Transverse colon (tissue), 3 donors: Measurements from ENCODE around the gene CD320.

Experiments
- POLR2A ChIP-seq: fragments of 450-650 bp; IDR thresholded peaks from one replicate; pipeline ENCODE4 v1.6.1; 2016; ENCODE audit warnings: antibody characterized with exemption, mild to moderate bottlenecking, moderate library complexity
- TF ChIP-seq, protein P1 (sequence below), 5 experiments: fragments of 200-600 bp in 3 of 5; fragments of 450-650 bp in 2 of 5; sonication (generic) in 3 of 5; IDR thresholded peaks; 1 replicate in 2 of 5; 2 replicates in 3 of 5; pipeline ENCODE4 v1.5.1; 2016 to 2017; ENCODE audit warnings: antibody characterized with exemption in 5 of 5, inconsistent platforms in 3 of 5, mild to moderate bottlenecking in 2 of 5, moderate library complexity in 1 of 5

DNA sequence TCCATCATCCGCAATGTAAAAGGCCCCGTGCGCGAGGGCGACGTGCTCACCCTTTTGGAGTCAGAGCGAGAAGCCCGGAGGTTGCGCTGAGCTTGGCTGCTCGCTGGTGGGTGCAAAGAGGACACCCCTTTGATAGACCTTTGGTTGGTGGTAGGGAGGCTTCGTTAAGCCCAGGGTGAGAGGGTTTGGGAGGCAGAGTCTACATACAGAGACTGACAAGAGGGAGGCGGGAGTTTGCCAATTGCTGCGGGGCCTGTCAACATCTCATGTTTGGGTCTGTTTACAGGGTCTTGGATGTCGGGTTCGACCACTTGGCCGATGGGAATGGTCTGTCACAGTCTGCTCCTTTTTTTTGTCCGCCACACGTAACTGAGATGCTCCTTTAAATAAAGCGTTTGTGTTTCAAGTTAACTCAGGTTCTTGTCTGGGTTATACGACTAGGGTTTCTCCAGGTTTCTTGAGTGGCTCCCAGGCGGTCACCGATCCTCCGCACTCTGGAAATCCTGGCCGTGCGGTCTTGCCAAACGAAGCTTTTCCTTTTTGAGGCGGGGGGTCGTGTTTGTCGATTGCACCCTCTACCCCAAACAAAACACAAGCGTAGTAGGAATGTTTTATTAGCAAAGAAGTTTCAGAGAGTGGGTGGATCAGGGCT lies 14.0 kb upstream of the CD320 start:
- TF ChIP-seq, protein P1, sequence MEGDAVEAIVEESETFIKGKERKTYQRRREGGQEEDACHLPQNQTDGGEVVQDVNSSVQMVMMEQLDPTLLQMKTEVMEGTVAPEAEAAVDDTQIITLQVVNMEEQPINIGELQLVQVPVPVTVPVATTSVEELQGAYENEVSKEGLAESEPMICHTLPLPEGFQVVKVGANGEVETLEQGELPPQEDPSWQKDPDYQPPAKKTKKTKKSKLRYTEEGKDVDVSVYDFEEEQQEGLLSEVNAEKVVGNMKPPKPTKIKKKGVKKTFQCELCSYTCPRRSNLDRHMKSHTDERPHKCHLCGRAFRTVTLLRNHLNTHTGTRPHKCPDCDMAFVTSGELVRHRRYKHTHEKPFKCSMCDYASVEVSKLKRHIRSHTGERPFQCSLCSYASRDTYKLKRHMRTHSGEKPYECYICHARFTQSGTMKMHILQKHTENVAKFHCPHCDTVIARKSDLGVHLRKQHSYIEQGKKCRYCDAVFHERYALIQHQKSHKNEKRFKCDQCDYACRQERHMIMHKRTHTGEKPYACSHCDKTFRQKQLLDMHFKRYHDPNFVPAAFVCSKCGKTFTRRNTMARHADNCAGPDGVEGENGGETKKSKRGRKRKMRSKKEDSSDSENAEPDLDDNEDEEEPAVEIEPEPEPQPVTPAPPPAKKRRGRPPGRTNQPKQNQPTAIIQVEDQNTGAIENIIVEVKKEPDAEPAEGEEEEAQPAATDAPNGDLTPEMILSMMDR (IDR thresholded peaks at IDR 0.05), result no peak
- TF ChIP-seq POLR2A, result no peak
